H1 (cell line): ENCODE measurements around the gene MLLT11. TPM values are rescaled to one million over a fixed set of nuclear protein-coding genes. Genes with fewer than 3 reads are reported as not detected.

ENCODE experiments used
- GABPA ChIP-seq: IDR thresholded peaks from 2 replicates; pipeline ENCODE4 v1.6.1; 2011; ENCODE audit warnings: mild to moderate bottlenecking, low read length, moderate library complexity, borderline replicate concordance; ENCODE audit not compliant: insufficient read depth
- RNF2 ChIP-seq: fragments of 200-900, 300-1000 bp; sonication (generic); IDR thresholded peaks from 2 replicates; pipeline ENCODE4 v1.7.1; 2016; ENCODE audit warnings: borderline replicate concordance, low read depth, mild to moderate bottlenecking, antibody characterized with exemption, low read length; ENCODE audit not compliant: poor library complexity, severe bottlenecking; ENCODE audit errors: missing control alignments
- SUZ12 ChIP-seq: fragments of 200-600 bp; sonication (generic); IDR thresholded peaks from 2 replicates; pipeline ENCODE4 v1.6.1; 2012; ENCODE audit warnings: mild to moderate bottlenecking, inconsistent platforms, low read length, moderate library complexity, mixed read lengths
- TAF7 ChIP-seq: optimal IDR thresholded peaks from 2 replicates; pipeline ENCODE3; 2011; ENCODE audit warnings: low read depth, mild to moderate bottlenecking, inconsistent platforms, low read length, moderate library complexity, borderline replicate concordance
- polyA plus RNA-seq, 7 experiments: library from polyadenylated mRNA; depleted of rRNA in 3 of 7; stranded (reverse) in 5 of 7; unstranded in 2 of 7; fragments of >200 nt in 5 of 7; fragments of 200-250 nt in 2 of 7; gene quantifications; 1 replicate in 5 of 7; 2 replicates in 1 of 7; 4 replicates in 1 of 7; pipeline versions ENCODE4 v1.2.1 to v1.2.3, GENCODE V29; 2011 to 2013; ENCODE audit warnings: missing spikeins in 2 of 7, mixed read lengths in 2 of 7
- total RNA-seq: library from RNA; stranded (reverse); fragmentation: NEBNext Ultra II Directional; extraction: Animal tissue kit (Norgen Biotek cat#: 25700); gene quantifications from 2 replicates; pipeline ENCODE4 v1.2.1, GENCODE V29; 2021
- TF ChIP-seq, protein P1 (sequence below): fragments of 300-600 bp; sonication (generic); IDR thresholded peaks from 2 replicates; pipeline ENCODE4 v1.7.1; 2012; ENCODE audit warnings: low read length, moderate library complexity, mild to moderate bottlenecking, inconsistent platforms; ENCODE audit not compliant: insufficient replicate concordance

MLLT11 gene
- total and polyA plus RNA-seq, 2 of the 8 experiments (the other 6 are each of a cell fraction or from before 2014, with no cell fraction given): 13.7 to 18.1 TPM

- TF ChIP-seq, protein P1, sequence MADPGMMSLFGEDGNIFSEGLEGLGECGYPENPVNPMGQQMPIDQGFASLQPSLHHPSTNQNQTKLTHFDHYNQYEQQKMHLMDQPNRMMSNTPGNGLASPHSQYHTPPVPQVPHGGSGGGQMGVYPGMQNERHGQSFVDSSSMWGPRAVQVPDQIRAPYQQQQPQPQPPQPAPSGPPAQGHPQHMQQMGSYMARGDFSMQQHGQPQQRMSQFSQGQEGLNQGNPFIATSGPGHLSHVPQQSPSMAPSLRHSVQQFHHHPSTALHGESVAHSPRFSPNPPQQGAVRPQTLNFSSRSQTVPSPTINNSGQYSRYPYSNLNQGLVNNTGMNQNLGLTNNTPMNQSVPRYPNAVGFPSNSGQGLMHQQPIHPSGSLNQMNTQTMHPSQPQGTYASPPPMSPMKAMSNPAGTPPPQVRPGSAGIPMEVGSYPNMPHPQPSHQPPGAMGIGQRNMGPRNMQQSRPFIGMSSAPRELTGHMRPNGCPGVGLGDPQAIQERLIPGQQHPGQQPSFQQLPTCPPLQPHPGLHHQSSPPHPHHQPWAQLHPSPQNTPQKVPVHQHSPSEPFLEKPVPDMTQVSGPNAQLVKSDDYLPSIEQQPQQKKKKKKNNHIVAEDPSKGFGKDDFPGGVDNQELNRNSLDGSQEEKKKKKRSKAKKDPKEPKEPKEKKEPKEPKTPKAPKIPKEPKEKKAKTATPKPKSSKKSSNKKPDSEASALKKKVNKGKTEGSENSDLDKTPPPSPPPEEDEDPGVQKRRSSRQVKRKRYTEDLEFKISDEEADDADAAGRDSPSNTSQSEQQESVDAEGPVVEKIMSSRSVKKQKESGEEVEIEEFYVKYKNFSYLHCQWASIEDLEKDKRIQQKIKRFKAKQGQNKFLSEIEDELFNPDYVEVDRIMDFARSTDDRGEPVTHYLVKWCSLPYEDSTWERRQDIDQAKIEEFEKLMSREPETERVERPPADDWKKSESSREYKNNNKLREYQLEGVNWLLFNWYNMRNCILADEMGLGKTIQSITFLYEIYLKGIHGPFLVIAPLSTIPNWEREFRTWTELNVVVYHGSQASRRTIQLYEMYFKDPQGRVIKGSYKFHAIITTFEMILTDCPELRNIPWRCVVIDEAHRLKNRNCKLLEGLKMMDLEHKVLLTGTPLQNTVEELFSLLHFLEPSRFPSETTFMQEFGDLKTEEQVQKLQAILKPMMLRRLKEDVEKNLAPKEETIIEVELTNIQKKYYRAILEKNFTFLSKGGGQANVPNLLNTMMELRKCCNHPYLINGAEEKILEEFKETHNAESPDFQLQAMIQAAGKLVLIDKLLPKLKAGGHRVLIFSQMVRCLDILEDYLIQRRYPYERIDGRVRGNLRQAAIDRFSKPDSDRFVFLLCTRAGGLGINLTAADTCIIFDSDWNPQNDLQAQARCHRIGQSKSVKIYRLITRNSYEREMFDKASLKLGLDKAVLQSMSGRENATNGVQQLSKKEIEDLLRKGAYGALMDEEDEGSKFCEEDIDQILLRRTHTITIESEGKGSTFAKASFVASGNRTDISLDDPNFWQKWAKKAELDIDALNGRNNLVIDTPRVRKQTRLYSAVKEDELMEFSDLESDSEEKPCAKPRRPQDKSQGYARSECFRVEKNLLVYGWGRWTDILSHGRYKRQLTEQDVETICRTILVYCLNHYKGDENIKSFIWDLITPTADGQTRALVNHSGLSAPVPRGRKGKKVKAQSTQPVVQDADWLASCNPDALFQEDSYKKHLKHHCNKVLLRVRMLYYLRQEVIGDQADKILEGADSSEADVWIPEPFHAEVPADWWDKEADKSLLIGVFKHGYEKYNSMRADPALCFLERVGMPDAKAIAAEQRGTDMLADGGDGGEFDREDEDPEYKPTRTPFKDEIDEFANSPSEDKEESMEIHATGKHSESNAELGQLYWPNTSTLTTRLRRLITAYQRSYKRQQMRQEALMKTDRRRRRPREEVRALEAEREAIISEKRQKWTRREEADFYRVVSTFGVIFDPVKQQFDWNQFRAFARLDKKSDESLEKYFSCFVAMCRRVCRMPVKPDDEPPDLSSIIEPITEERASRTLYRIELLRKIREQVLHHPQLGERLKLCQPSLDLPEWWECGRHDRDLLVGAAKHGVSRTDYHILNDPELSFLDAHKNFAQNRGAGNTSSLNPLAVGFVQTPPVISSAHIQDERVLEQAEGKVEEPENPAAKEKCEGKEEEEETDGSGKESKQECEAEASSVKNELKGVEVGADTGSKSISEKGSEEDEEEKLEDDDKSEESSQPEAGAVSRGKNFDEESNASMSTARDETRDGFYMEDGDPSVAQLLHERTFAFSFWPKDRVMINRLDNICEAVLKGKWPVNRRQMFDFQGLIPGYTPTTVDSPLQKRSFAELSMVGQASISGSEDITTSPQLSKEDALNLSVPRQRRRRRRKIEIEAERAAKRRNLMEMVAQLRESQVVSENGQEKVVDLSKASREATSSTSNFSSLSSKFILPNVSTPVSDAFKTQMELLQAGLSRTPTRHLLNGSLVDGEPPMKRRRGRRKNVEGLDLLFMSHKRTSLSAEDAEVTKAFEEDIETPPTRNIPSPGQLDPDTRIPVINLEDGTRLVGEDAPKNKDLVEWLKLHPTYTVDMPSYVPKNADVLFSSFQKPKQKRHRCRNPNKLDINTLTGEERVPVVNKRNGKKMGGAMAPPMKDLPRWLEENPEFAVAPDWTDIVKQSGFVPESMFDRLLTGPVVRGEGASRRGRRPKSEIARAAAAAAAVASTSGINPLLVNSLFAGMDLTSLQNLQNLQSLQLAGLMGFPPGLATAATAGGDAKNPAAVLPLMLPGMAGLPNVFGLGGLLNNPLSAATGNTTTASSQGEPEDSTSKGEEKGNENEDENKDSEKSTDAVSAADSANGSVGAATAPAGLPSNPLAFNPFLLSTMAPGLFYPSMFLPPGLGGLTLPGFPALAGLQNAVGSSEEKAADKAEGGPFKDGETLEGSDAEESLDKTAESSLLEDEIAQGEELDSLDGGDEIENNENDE: no peak
- TF ChIP-seq SUZ12 (no peak), TAF7 (no peak), GABPA (no peak), RNF2 (no peak)
Measured at GRCh38 chr1:151032164-151032563, 28.0 kb upstream of the MLLT11 start (continued).
